Type B pancreatic cell (in vitro differentiated cells): ENCODE measurements around the gene ERGIC3. TPM values are rescaled to one million over a fixed set of nuclear protein-coding genes. Genes with fewer than 3 reads are reported as not detected.
A peak's percentile ranks its signal among the peaks of the same experiment; 100 is the strongest.

Experiments
- DNase-seq: peaks from one replicate; pipeline ENCODE4 v3.0.0; 2021; ENCODE audit warnings: mixed read lengths; ENCODE audit not compliant: unreplicated experiment; ENCODE audit errors: extremely low spot score
- H3K27ac Mint-ChIP-seq: 2 replicates; pipeline ENCODE4 v1.8.0; 2021; ENCODE audit warnings: mild to moderate bottlenecking, mixed read lengths
- H3K27me3 Mint-ChIP-seq: 2 replicates; pipeline ENCODE4 v1.8.0; 2021; ENCODE audit warnings: mixed read lengths
- H3K36me3 Mint-ChIP-seq: 2 replicates; pipeline ENCODE4 v1.8.0; 2021; ENCODE audit warnings: mixed read lengths
- H3K4me1 Mint-ChIP-seq: one replicate; pipeline ENCODE4 v1.8.0; 2021; ENCODE audit warnings: mixed read lengths; ENCODE audit not compliant: unreplicated experiment
- H3K4me3 Mint-ChIP-seq: 2 replicates; pipeline ENCODE4 v1.8.0; 2021; ENCODE audit warnings: mild to moderate bottlenecking, mixed read lengths
- H3K9me3 Mint-ChIP-seq: 2 replicates; pipeline ENCODE4 v1.8.0; 2021; ENCODE audit warnings: mixed read lengths
- CTCF ChIP-seq: fragments of 200-600 bp; sonication (generic); conservative IDR thresholded peaks from 2 replicates; pipeline ENCODE4 v1.5.0; 2021; ENCODE audit warnings: antibody characterized with exemption, mild to moderate bottlenecking
- total RNA-seq: library from RNA; stranded (reverse); gene quantifications from 2 replicates; pipeline ENCODE4 v1.2.1, GENCODE V29; 2021; ENCODE audit warnings: low replicate concordance

ERGIC3 gene
- total RNA-seq, 1 donor from 2014 or later: 288 TPM

- no peaks in the 10 kb centered on the region for H3K9me3 Mint-ChIP-seq
- no peak for DNase-seq
These were observed 17.3 kb downstream of the ERGIC3 start for GRCh38 chr20:35559042-35559693.

GRCh38 chr20:35560105-35560511 is 18.2 kb downstream of the ERGIC3 start:
- H3K27ac Mint-ChIP-seq: no peak overlapping the region
- DNase-seq: no peak
- H3K4me3 Mint-ChIP-seq: no peak overlapping the region
- H3K27me3 Mint-ChIP-seq: no peaks in the 10 kb centered on the region
- H3K9me3 Mint-ChIP-seq: no peaks in the 10 kb centered on the region
- H3K36me3 Mint-ChIP-seq: peaks cover 9% of the 10 kb centered on the region
- H3K4me1 Mint-ChIP-seq: no peaks in the 10 kb centered on the region
- TF ChIP-seq CTCF: no peak

More at GRCh38 chr20:35559042-35559693, 17.3 kb downstream of the ERGIC3 start:
- Mint-ChIP-seq H3K4me3 (no peak overlapping the region), H3K4me1 (no peaks in the 10 kb centered on the region), H3K36me3 (peaks cover 14% of the 10 kb centered on the region), H3K27ac (no peak overlapping the region), H3K27me3 (no peaks in the 10 kb centered on the region)
- TF ChIP-seq CTCF: no peak

GRCh38 chr20:35560541-35560940 is 18.7 kb downstream of the ERGIC3 start:
- peaks cover 9% of the 10 kb centered on the region for H3K36me3 Mint-ChIP-seq
- no peaks in the 10 kb centered on the region for H3K27me3 Mint-ChIP-seq
- H3K4me1 Mint-ChIP-seq: no peaks in the 10 kb centered on the region
- no peaks in the 10 kb centered on the region for H3K9me3 Mint-ChIP-seq
- no peak for DNase-seq
- no peak for TF ChIP-seq CTCF
- H3K27ac Mint-ChIP-seq: no peak overlapping the region
- no peak overlapping the region for H3K4me3 Mint-ChIP-seq

- Mint-ChIP-seq H3K4me1 (no peaks in the 10 kb centered on the region), H3K36me3 (peaks cover 9% of the 10 kb centered on the region), H3K9me3 (no peaks in the 10 kb centered on the region), H3K4me3 (no peak overlapping the region), H3K27me3 (no peaks in the 10 kb centered on the region), H3K27ac (no peak overlapping the region)
- DNase-seq: no peak
- peak; percentile 55 for TF ChIP-seq CTCF
These were observed 19.4 kb downstream of the ERGIC3 start for GRCh38 chr20:35561268-35561667.

- no peak for DNase-seq
- no peak overlapping the region for H3K4me3 Mint-ChIP-seq
- TF ChIP-seq CTCF: no peak
- no peak overlapping the region for H3K27ac Mint-ChIP-seq
- H3K4me1 Mint-ChIP-seq: no peaks in the 10 kb centered on the region
- H3K27me3 Mint-ChIP-seq: no peaks in the 10 kb centered on the region
- H3K9me3 Mint-ChIP-seq: no peaks in the 10 kb centered on the region
- peaks cover 9% of the 10 kb centered on the region for H3K36me3 Mint-ChIP-seq
These were observed 19.8 kb downstream of the ERGIC3 start for GRCh38 chr20:35561671-35562070.
